CD1c-positive myeloid dendritic cell (primary cell): ENCODE measurements around the gene UNC119.

Experiments
- DNase-seq: peaks from one replicate; pipeline ENCODE4 v3.0.0-alpha.2; 2016; ENCODE audit errors: extremely low spot score

Gene UNC119

DNA sequence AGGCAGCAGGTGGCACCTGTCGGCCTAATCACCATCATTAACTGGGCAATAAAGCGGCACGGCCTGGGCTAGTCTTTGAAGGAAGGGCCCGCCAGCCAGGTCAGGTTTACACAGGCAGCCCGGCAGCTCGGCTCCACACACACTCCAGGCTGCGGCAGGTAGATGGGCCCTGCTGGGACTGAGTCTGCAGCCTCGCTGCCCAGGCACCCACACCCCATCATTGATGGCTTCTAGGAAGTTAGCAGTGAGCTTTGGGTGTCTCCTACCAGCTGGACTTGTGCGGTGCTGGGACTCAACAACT is 53.1 kb downstream of the UNC119 start:
- DNase-seq = no peak

DNA sequence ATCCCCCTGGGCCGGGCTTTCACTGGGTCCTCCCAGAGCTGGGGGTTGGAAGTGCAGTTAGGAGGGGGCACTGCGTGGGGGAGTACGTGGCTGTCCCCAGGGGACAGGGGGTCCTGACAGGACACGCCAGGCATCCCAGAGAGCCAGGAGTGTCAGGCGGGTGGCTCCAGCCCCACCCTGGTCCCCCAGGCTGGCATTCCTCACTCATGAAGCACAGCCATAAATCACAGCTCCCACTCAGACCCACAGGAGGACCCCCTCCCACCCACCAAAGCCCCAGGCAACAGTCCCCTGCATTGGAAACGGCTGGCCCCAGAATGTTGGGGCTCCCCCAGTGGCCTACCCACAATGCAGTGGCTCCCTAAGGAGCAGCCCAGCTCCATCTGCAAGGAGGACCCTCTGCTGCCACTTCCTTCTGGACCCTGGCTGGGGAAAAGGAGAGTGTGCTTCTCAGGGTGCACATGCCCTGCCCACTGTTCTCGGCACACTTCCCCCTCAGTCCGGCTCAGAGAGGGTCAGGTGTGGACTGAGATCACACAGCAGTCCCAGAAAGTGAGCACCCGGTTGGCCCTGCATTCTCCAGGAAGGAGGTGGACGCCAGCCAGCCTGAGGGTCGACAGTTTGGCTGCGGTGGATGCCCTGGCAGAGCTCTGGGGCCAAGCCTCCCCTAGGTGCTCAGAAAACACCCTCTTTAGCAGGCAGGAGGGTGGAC is 53.6 kb downstream of the UNC119 start:
- DNase-seq = no peak

DNA sequence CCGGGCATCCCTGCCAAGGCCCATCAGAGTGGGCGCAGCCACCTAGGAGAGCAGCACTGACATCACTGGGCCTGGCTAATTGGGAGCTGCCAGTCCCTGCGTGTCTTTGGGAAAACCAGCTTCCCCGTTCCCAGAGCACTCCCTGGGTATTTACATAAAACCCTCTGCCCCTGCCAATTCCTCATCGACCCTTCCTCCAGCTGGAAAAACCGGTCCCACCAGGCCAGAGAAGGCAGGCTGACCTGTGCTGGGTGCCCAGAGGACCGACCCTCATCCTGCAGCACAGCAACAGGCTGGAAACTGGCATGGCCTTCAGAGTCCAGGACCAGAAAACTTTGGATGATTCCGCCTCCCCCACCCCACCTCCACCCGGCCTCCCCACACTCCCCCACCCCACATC is 54.5 kb downstream of the UNC119 start:
- DNase-seq = no peak
